ENCODE results near the gene LPCAT2. TPM values are rescaled to one million over a fixed set of nuclear protein-coding genes. Genes with fewer than 3 reads are reported as not detected.

LPCAT2 gene
- total and polyA plus RNA-seq, 2 of the 13 experiments (the other 11 are each of a cell fraction or from before 2014, with no cell fraction given): 9.9 to 17.6 TPM

- no peak for TF ChIP-seq KIAA2018 (CRISPR knock-in tag; IDR thresholded peaks at IDR 0.05; ENCODE audit: borderline replicate concordance)
- TF ChIP-seq PAF1 (CRISPR knock-in tag; IDR thresholded peaks at IDR 0.05): no peak
- no peak for TF ChIP-seq PRPF4 (IDR thresholded peaks at IDR 0.05; ENCODE audit: low read depth, low read length, poor library complexity, severe bottlenecking)
- no peak for TF ChIP-seq ZNF383 (CRISPR knock-in tag; IDR thresholded peaks at IDR 0.05; ENCODE audit: borderline replicate concordance)
Observed at GRCh38 chr16:55467898-55468297, 41.0 kb upstream of the LPCAT2 start (continued).

Data from HepG2 (cell line).